Measurements from ENCODE around the gene MCRIP2. TPM values are rescaled to one million over a fixed set of nuclear protein-coding genes. Genes with fewer than 3 reads are reported as not detected.
A peak's percentile ranks its signal among the peaks of the same experiment; 100 is the strongest.

The MCRIP2 gene
- total and polyA plus RNA-seq, 2 experiments from 2014 or later, result 64.3 to 67.7 TPM

GRCh38 chr16:680967-681745, 39.5 kb downstream of the MCRIP2 start:
- ATAC-seq (no peak), DNase-seq (ENCODE audit: low spot score) (peak; percentile 66)
- Mint-ChIP-seq H3K27ac (no peak overlapping the region; the same call in 1 of the 2 replicates), H3K27me3 (ENCODE audit: insufficient read depth, low read depth, poor library complexity) (peaks cover 23% of the 10 kb centered on the region), H3K4me3 (peak overlapping the region; percentile 84), H3K36me3 (ENCODE audit: low read depth) (peaks cover 28% of the 10 kb centered on the region), H3K4me1 (peaks cover 26% of the 10 kb centered on the region), H3K9me3 (no peaks in the 10 kb centered on the region; the same call in 1 of the 3 replicates)
- peak overlapping the region; percentile 86 for H3K4me2 ChIP-seq
- peaks cover 14% of the 10 kb centered on the region; the same call in 1 of the 2 replicates for H4K20me1 ChIP-seq (replicated peaks; ENCODE audit: insufficient read depth)
- H3K4me3 ChIP-seq, result peak overlapping the region; percentile 71
- no peaks in the 10 kb centered on the region for H3K9me2 ChIP-seq (ENCODE audit: insufficient read depth)
- H3K79me2 ChIP-seq (replicated peaks; ENCODE audit: insufficient read depth), result peaks cover 9% of the 10 kb centered on the region; the same call in 1 of the 2 replicates
- no peaks in the 10 kb centered on the region for H3K27me3 ChIP-seq (ENCODE audit: insufficient read depth)
- peak; percentile 29; the same call in 1 of the 2 replicates for TF ChIP-seq POLR2AphosphoS5 (IDR thresholded peaks at IDR 0.05; ENCODE audit: low read depth)
- TF ChIP-seq, protein P1, sequence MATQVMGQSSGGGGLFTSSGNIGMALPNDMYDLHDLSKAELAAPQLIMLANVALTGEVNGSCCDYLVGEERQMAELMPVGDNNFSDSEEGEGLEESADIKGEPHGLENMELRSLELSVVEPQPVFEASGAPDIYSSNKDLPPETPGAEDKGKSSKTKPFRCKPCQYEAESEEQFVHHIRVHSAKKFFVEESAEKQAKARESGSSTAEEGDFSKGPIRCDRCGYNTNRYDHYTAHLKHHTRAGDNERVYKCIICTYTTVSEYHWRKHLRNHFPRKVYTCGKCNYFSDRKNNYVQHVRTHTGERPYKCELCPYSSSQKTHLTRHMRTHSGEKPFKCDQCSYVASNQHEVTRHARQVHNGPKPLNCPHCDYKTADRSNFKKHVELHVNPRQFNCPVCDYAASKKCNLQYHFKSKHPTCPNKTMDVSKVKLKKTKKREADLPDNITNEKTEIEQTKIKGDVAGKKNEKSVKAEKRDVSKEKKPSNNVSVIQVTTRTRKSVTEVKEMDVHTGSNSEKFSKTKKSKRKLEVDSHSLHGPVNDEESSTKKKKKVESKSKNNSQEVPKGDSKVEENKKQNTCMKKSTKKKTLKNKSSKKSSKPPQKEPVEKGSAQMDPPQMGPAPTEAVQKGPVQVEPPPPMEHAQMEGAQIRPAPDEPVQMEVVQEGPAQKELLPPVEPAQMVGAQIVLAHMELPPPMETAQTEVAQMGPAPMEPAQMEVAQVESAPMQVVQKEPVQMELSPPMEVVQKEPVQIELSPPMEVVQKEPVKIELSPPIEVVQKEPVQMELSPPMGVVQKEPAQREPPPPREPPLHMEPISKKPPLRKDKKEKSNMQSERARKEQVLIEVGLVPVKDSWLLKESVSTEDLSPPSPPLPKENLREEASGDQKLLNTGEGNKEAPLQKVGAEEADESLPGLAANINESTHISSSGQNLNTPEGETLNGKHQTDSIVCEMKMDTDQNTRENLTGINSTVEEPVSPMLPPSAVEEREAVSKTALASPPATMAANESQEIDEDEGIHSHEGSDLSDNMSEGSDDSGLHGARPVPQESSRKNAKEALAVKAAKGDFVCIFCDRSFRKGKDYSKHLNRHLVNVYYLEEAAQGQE (IDR thresholded peaks at IDR 0.05; ENCODE audit: unreplicated experiment), result no peak
- TF ChIP-seq CTCF (conservative IDR thresholded peaks at IDR 0.05; ENCODE audit: low read depth in 2 of 2), result peak in 1 of 2 experiments; percentile 30; a peak in 3 of 4 replicates
- H3K27ac ChIP-seq (ENCODE audit: low read depth), result no peak overlapping the region
- no peaks in the 10 kb centered on the region; the same call in 1 of the 2 replicates for H3K36me3 ChIP-seq (ENCODE audit: insufficient read depth)
- H2AFZ ChIP-seq, result no peak overlapping the region
- peaks cover 26% of the 10 kb centered on the region for H3F3A ChIP-seq (replicated peaks; ENCODE audit: low read depth)
- H3K4me1 ChIP-seq (ENCODE audit: insufficient read depth), result peaks cover 16% of the 10 kb centered on the region; the same call in 1 of the 2 replicates

- H3K79me2 ChIP-seq (replicated peaks; ENCODE audit: insufficient read depth), result peaks cover 9% of the 10 kb centered on the region; the same call in 1 of the 2 replicates
- H3K36me3 Mint-ChIP-seq (ENCODE audit: low read depth), result peaks cover 31% of the 10 kb centered on the region
- no peaks in the 10 kb centered on the region for H3K27me3 ChIP-seq (ENCODE audit: insufficient read depth)
- H3K4me2 ChIP-seq, result peak overlapping the region; percentile 86
- H2AFZ ChIP-seq, result no peak overlapping the region
- H3F3A ChIP-seq (replicated peaks; ENCODE audit: low read depth), result peaks cover 24% of the 10 kb centered on the region
- peaks cover 23% of the 10 kb centered on the region for H3K27me3 Mint-ChIP-seq (ENCODE audit: insufficient read depth, low read depth, poor library complexity)
- H3K27ac ChIP-seq (ENCODE audit: low read depth), result no peak overlapping the region
- H3K4me3 Mint-ChIP-seq, result peak overlapping the region; percentile 84
- ATAC-seq (no peak), DNase-seq (ENCODE audit: low spot score) (no peak)
- H3K36me3 ChIP-seq (ENCODE audit: insufficient read depth), result no peaks in the 10 kb centered on the region; the same call in 1 of the 2 replicates
- H3K9me2 ChIP-seq (ENCODE audit: insufficient read depth), result no peaks in the 10 kb centered on the region
- TF ChIP-seq EZH2 (IDR thresholded peaks at IDR 0.05; ENCODE audit: low read depth, unreplicated experiment) (no peak), JUNB (IDR thresholded peaks at IDR 0.05; ENCODE audit: unreplicated experiment) (no peak), ZNF114 (CRISPR knock-in tag; IDR thresholded peaks at IDR 0.05) (no peak), CREB1 (CRISPR knock-in tag; IDR thresholded peaks at IDR 0.05; ENCODE audit: low read depth) (no peak), POLR2AphosphoS5 (IDR thresholded peaks at IDR 0.05; ENCODE audit: low read depth) (peak; percentile 3; the same call in 1 of the 2 replicates)
- peak overlapping the region; percentile 71; the same call in 1 of the 2 replicates for H3K4me3 ChIP-seq
- peaks cover 14% of the 10 kb centered on the region; the same call in 1 of the 2 replicates for H4K20me1 ChIP-seq (replicated peaks; ENCODE audit: insufficient read depth)
- H3K4me1 Mint-ChIP-seq, result peaks cover 23% of the 10 kb centered on the region
- no peaks in the 10 kb centered on the region; the same call in 1 of the 3 replicates for H3K9me3 Mint-ChIP-seq
- peaks cover 13% of the 10 kb centered on the region; the same call in 1 of the 2 replicates for H3K4me1 ChIP-seq (ENCODE audit: insufficient read depth)
- H3K27ac Mint-ChIP-seq, result no peak overlapping the region
These were observed 40.3 kb downstream of the MCRIP2 start for GRCh38 chr16:681746-682427.

Measured in GM23338 (cell line).